GM12878 (cell line): ENCODE measurements around the gene EXOC5. TPM values are rescaled to one million over a fixed set of nuclear protein-coding genes. Genes with fewer than 3 reads are reported as not detected.

Source experiments
- ATAC-seq: fragments of 200-7000 bp; cut with Tn5 transposase; 3 replicates; pipeline ENCODE4 v1.9.1; 2020; ENCODE audit warnings: mild to moderate bottlenecking, moderate library complexity
- BruUV-seq: library from RNA; stranded (reverse); fragments of 400-500 nt; replicated peaks from 2 replicates; lab custom pipeline; 2021; lab: Mats Ljungman, UMichigan
- CTCF ChIA-PET: fragments of 300-600 bp; sonication (Branson Sonifier 250); formaldehyde crosslinking; extraction: SDS; loops from one replicate; lab custom pipeline; 2021; ENCODE audit warnings: inconsistent platforms; lab: Yijun Ruan, JAX
- POLR2A ChIA-PET: fragments of 350-600 bp; formaldehyde crosslinking; extraction: SDS; loops from one replicate; lab custom pipeline; 2021; ENCODE audit warnings: inconsistent platforms; lab: Charles Lee
- RAD21 ChIA-PET: fragments of 300-600 bp; sonication (Branson Sonifier 250); formaldehyde crosslinking; loops from one replicate; lab custom pipeline; 2023; ENCODE audit warnings: antibody characterized with exemption; ENCODE audit not compliant: unreplicated experiment; lab: Charles Lee
- SMC1A ChIA-PET: fragments of 300-600 bp; sonication (Branson Sonifier 250); formaldehyde crosslinking; loops from one replicate; lab custom pipeline; 2023; ENCODE audit not compliant: unreplicated experiment, uncharacterized antibody; lab: Charles Lee
- DNase-seq: peaks from one replicate; pipeline ENCODE4 v3.0.0-alpha.2; 2011; ENCODE audit warnings: low read depth, low spot score
- FAIRE-seq: peaks from 3 replicates; lab custom pipeline; 2011; peaks lifted over from hg19 to GRCh38; lab: Jason Lieb, UNC
- H2AFZ ChIP-seq: 2 replicates; pipeline ENCODE4 v1.6.0; 2011; ENCODE audit warnings: low read depth, low read length, control low read depth; ENCODE audit not compliant: control insufficient read depth
- H3K27ac ChIP-seq: 2 replicates; pipeline ENCODE4 v1.5.1; 2011; ENCODE audit warnings: control low read depth; ENCODE audit not compliant: control insufficient read depth, insufficient read depth
- H3K27me3 ChIP-seq, 2 experiments: replicated peaks in 1 of 2; 2 replicates each; pipeline versions ENCODE4 v1.6.0 to v1.6.1; 2011; ENCODE audit warnings: low read length in 1 of 2; ENCODE audit not compliant: control insufficient read depth in 2 of 2, insufficient read depth in 2 of 2
- H3K36me3 ChIP-seq, 2 experiments: 2 replicates each; pipeline ENCODE4 v1.5.1; 2011; ENCODE audit warnings: low read length in 1 of 2; ENCODE audit not compliant: control insufficient read depth in 2 of 2, insufficient read depth in 2 of 2
- H3K4me1 ChIP-seq: 2 replicates; pipeline ENCODE4 v1.6.1; 2011; ENCODE audit warnings: mild to moderate bottlenecking, low read length, moderate library complexity, mixed read lengths; ENCODE audit not compliant: control insufficient read depth, insufficient read depth
- H3K4me2 ChIP-seq: 2 replicates; pipeline ENCODE4 v1.6.0; 2011; ENCODE audit warnings: control low read depth; ENCODE audit not compliant: control insufficient read depth, insufficient read depth
- H3K4me3 ChIP-seq: fragments of 200-600 bp; sonication (generic); 2 replicates; pipeline ENCODE4 v1.5.1; 2016
- H3K79me2 ChIP-seq: 2 replicates; pipeline ENCODE4 v1.6.0; 2011; ENCODE audit warnings: low read length; ENCODE audit not compliant: control insufficient read depth, insufficient read depth
- H3K9ac ChIP-seq: 2 replicates; pipeline ENCODE4 v1.8.0; 2011; ENCODE audit warnings: low read length, control low read depth, mixed read lengths; ENCODE audit not compliant: control insufficient read depth, insufficient read depth
- H3K9me3 ChIP-seq: replicated peaks from 3 replicates; pipeline ENCODE4 v1.5.1; 2011; ENCODE audit warnings: mild to moderate bottlenecking, low read length; ENCODE audit not compliant: control insufficient read depth, insufficient read depth
- H4K20me1 ChIP-seq: 2 replicates; pipeline ENCODE4 v1.6.0; 2011; ENCODE audit not compliant: control insufficient read depth, insufficient read depth
- ASH2L ChIP-seq: fragments of 300-600, 200-600 bp; sonication (generic); IDR thresholded peaks from 2 replicates; pipeline ENCODE4 v1.6.1; 2017; ENCODE audit warnings: low read depth, mild to moderate bottlenecking, borderline replicate concordance
- CBFB ChIP-seq: IDR thresholded peaks from 2 replicates; pipeline ENCODE4 v1.6.1; 2016; ENCODE audit warnings: antibody characterized with exemption, low read depth
- CHD2 ChIP-seq: IDR thresholded peaks from 2 replicates; pipeline ENCODE4 v1.6.1; 2011; ENCODE audit warnings: low read depth, low read length, improper control_type of control experiment, borderline replicate concordance
- IRF4 ChIP-seq: IDR thresholded peaks from 2 replicates; pipeline ENCODE4 v1.6.1; 2011; ENCODE audit warnings: low read depth, low read length
- MEF2B ChIP-seq: fragments of 450-650 bp; IDR thresholded peaks from 2 replicates; pipeline ENCODE4 v1.6.1; 2018; ENCODE audit warnings: mild to moderate bottlenecking, moderate library complexity; ENCODE audit not compliant: partially characterized antibody, poor library complexity, severe bottlenecking
- MXI1 ChIP-seq: fragments of 150-350 bp; IDR thresholded peaks from 2 replicates; pipeline ENCODE4 v1.6.1; 2011; ENCODE audit warnings: low read depth, mild to moderate bottlenecking, inconsistent platforms, low read length, improper control_type of control experiment
- NFYB ChIP-seq: IDR thresholded peaks from 2 replicates; pipeline ENCODE4 v1.6.1; 2011; ENCODE audit warnings: low read depth, mild to moderate bottlenecking, low read length, improper control_type of control experiment, moderate library complexity; ENCODE audit not compliant: insufficient read depth
- NR2C1 ChIP-seq: fragments of 450-650 bp; IDR thresholded peaks from 2 replicates; pipeline ENCODE4 v1.6.1; 2017; ENCODE audit warnings: antibody characterized with exemption, mild to moderate bottlenecking, moderate library complexity
- RFX5 ChIP-seq: IDR thresholded peaks from 2 replicates; pipeline ENCODE4 v1.6.1; 2011; ENCODE audit warnings: low read depth, low read length, improper control_type of control experiment
- SRF ChIP-seq, 2 experiments: IDR thresholded peaks; 2 replicates each; pipeline ENCODE4 v1.6.1; 2011; ENCODE audit warnings: low read depth in 2 of 2, low read length in 2 of 2, mild to moderate bottlenecking in 1 of 2, moderate library complexity in 1 of 2
- ZNF207 ChIP-seq: fragments of 450-650 bp; IDR thresholded peaks from 2 replicates; pipeline ENCODE4 v1.6.1; 2014; ENCODE audit warnings: antibody characterized with exemption, mild to moderate bottlenecking, borderline replicate concordance
- ZNF24 ChIP-seq: fragments of 450-650 bp; IDR thresholded peaks from 2 replicates; pipeline ENCODE4 v1.6.1; 2017; ENCODE audit warnings: antibody characterized with exemption, mild to moderate bottlenecking
- WGBS: methylation state at CpG from one replicate; pipeline ENCODE4 v1.1.6; 2016; ENCODE audit warnings: low lambda C conversion rate; ENCODE audit not compliant: insufficient replicate concordance, insufficient coverage; ENCODE audit errors: missing lambda C conversion rate; 5-methylcytosine and 5-hydroxymethylcytosine counted together
- in situ Hi-C: fragments of 300-500 bp; cut with MboI; formaldehyde crosslinking; loops from 9 replicates; pipeline ENCODE4 v1.14.3; 2018; ENCODE audit warnings: mixed read lengths
- intact Hi-C: fragments of 100-400 bp; cut with micrococcal nuclease; formaldehyde crosslinking; loops from one replicate; pipeline ENCODE4 v1.14.2; 2022; ENCODE audit not compliant: unreplicated experiment
- polyA plus RNA-seq, 11 experiments: library from polyadenylated mRNA; depleted of rRNA in 4 of 11; unstranded in 6 of 11; stranded (reverse) in 5 of 11; fragments of >200 nt; fragmentation: Nextera tagmentation in 4 of 11; fragmentation: Illumina TruSeq in 1 of 11; extraction: Ambion mirVana in 4 of 11; extraction: Trizol in 1 of 11; gene quantifications; 1 replicate in 1 of 11; 2 replicates in 10 of 11; pipeline versions ENCODE4 v1.2.1 to v1.2.3, GENCODE V29; 2011 to 2016; ENCODE audit warnings: inconsistent platforms in 2 of 11, missing spikeins in 2 of 11, low read depth in 1 of 11
- total RNA-seq, 4 experiments: library from RNA; depleted of rRNA in 3 of 4; stranded (reverse); fragments of >200 nt in 3 of 4; fragmentation: Illumina TruSeq in 1 of 4; extraction: Trizol in 1 of 4; gene quantifications; 2 replicates each; pipeline versions ENCODE4 v1.2.1 to v1.2.3, GENCODE V29; 2013 to 2021
- TF ChIP-seq, protein P1 (sequence below): IDR thresholded peaks from 2 replicates; pipeline ENCODE4 v1.6.1; 2011; ENCODE audit warnings: low read depth, low read length, improper control_type of control experiment, borderline replicate concordance
- TF ChIP-seq, protein P2 (sequence below): fragments of 150-350 bp; IDR thresholded peaks from 2 replicates; pipeline ENCODE4 v1.6.1; 2014; ENCODE audit warnings: mild to moderate bottlenecking, low read depth, low read length
- TF ChIP-seq, protein P3 (sequence below): fragments of 450-650 bp; IDR thresholded peaks from 2 replicates; pipeline ENCODE4 v1.6.1; 2016; ENCODE audit warnings: mild to moderate bottlenecking
- TF ChIP-seq, protein P4 (sequence below): IDR thresholded peaks from 2 replicates; pipeline ENCODE4 v1.6.1; 2012; ENCODE audit warnings: low read depth, low read length, improper control_type of control experiment
- TF ChIP-seq, protein P5 (sequence below): fragments of 450-650 bp; IDR thresholded peaks from 2 replicates; pipeline ENCODE4 v1.6.1; 2016; ENCODE audit warnings: mild to moderate bottlenecking

Gene EXOC5
- total and polyA plus RNA-seq, 10 of the 15 experiments (the other 5 are each of a cell fraction or from before 2014, with no cell fraction given), result 10.3 to 101 (median 43.6) TPM

DNA sequence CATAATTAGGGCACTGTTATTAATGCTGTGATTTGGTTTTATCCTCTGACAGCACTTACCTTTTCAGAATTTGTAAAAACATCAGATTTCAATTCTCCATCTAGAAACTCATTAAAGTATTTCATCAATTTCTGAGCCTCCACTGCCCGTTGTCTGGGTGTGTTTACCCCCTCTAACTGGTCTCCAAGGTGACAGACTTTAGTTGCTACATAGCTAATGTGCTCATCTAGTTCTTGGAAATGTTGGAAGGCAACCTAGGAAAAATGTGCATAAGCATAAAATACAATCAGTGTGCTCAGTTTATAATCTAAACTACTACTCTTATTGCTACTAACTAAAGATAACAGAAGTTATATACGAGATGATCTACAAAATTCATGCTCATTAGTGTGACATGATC lies 24.6 kb downstream of the EXOC5 start:
- POLR2A ChIA-PET, result no interaction called here
- no TSS peak for BruUV-seq
- intact Hi-C loops, result no loop called here

More for the DNA sequence above, 24.6 kb downstream of the EXOC5 start:
- H3K9ac ChIP-seq, result no peak overlapping the region
- SMC1A ChIA-PET, result interaction anchor here (0.7 to 1.3 kb wide), 2 partner anchors 23 to 25 kb away, joined by 4 to 6 read pairs; partner anchors contain the start of genes AP5M1 and EXOC5
- no peaks in the 10 kb centered on the region; a peak in 2 of 4 replicates for H3K36me3 ChIP-seq
- H3K4me1 ChIP-seq, result no peaks in the 10 kb centered on the region
- no peak for FAIRE-seq
- no peaks in the 10 kb centered on the region for H3K27me3 ChIP-seq
- TF ChIP-seq MXI1, result no peak
- TF ChIP-seq, protein P1, sequence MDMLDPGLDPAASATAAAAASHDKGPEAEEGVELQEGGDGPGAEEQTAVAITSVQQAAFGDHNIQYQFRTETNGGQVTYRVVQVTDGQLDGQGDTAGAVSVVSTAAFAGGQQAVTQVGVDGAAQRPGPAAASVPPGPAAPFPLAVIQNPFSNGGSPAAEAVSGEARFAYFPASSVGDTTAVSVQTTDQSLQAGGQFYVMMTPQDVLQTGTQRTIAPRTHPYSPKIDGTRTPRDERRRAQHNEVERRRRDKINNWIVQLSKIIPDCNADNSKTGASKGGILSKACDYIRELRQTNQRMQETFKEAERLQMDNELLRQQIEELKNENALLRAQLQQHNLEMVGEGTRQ, result no peak
- no peak for TF ChIP-seq RFX5
- TF ChIP-seq, protein P2, sequence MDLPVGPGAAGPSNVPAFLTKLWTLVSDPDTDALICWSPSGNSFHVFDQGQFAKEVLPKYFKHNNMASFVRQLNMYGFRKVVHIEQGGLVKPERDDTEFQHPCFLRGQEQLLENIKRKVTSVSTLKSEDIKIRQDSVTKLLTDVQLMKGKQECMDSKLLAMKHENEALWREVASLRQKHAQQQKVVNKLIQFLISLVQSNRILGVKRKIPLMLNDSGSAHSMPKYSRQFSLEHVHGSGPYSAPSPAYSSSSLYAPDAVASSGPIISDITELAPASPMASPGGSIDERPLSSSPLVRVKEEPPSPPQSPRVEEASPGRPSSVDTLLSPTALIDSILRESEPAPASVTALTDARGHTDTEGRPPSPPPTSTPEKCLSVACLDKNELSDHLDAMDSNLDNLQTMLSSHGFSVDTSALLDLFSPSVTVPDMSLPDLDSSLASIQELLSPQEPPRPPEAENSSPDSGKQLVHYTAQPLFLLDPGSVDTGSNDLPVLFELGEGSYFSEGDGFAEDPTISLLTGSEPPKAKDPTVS, result no peak
- TF ChIP-seq, protein P3, sequence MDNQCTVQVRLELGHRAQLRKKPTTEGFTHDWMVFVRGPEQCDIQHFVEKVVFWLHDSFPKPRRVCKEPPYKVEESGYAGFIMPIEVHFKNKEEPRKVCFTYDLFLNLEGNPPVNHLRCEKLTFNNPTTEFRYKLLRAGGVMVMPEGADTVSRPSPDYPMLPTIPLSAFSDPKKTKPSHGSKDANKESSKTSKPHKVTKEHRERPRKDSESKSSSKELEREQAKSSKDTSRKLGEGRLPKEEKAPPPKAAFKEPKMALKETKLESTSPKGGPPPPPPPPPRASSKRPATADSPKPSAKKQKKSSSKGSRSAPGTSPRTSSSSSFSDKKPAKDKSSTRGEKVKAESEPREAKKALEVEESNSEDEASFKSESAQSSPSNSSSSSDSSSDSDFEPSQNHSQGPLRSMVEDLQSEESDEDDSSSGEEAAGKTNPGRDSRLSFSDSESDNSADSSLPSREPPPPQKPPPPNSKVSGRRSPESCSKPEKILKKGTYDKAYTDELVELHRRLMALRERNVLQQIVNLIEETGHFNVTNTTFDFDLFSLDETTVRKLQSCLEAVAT, result no peak
- TF ChIP-seq, protein P4, sequence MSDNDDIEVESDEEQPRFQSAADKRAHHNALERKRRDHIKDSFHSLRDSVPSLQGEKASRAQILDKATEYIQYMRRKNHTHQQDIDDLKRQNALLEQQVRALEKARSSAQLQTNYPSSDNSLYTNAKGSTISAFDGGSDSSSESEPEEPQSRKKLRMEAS, result no peak
- TF ChIP-seq, protein P5, sequence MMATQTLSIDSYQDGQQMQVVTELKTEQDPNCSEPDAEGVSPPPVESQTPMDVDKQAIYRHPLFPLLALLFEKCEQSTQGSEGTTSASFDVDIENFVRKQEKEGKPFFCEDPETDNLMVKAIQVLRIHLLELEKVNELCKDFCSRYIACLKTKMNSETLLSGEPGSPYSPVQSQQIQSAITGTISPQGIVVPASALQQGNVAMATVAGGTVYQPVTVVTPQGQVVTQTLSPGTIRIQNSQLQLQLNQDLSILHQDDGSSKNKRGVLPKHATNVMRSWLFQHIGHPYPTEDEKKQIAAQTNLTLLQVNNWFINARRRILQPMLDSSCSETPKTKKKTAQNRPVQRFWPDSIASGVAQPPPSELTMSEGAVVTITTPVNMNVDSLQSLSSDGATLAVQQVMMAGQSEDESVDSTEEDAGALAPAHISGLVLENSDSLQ, result no peak
- no peak for TF ChIP-seq NR2C1
- TF ChIP-seq SRF (IDR thresholded peaks at IDR 0.05; ENCODE audit: low read depth in 2 of 2, low read length in 2 of 2), result no peak
- TF ChIP-seq IRF4, result no peak
- no peak for TF ChIP-seq ZNF207
- TF ChIP-seq ASH2L, result no peak
- no peak for TF ChIP-seq NFYB
- no peak for TF ChIP-seq ZNF24
- no peak for TF ChIP-seq CBFB
- no peak for TF ChIP-seq MEF2B
- no peak for TF ChIP-seq CHD2
- in situ Hi-C loops, result no loop called here
- RAD21 ChIA-PET, result no interaction called here
- H3K79me2 ChIP-seq, result no peaks in the 10 kb centered on the region
- no peak overlapping the region for H3K4me2 ChIP-seq
- no peaks in the 10 kb centered on the region for H3K9me3 ChIP-seq
- no peak overlapping the region for H3K4me3 ChIP-seq
- no peak overlapping the region for H2AFZ ChIP-seq
- CTCF ChIA-PET, result interaction anchor here (0.7 to 2.1 kb wide), 3 partner anchors 9 to 73 kb away, joined by 3 to 4 read pairs (median 4); no protein-coding TSS in a partner anchor
- DNase-seq, result no peak
- no peak for ATAC-seq
- 100% methylated on average over 2 of the region's 2 CpGs for WGBS
- no peaks in the 10 kb centered on the region for H4K20me1 ChIP-seq
- no peak overlapping the region for H3K27ac ChIP-seq
